Brain pericyte (primary cell): ENCODE results near the gene ARMC10.
"Not testable (repeated sequence)": the region's sequence is repeated elsewhere in the genome, so short reads cannot be mapped to it uniquely, and the experiment has no call there.

Source experiments
- DNase-seq: peaks from one replicate; pipeline ENCODE4 v3.0.0-alpha.2; 2012; ENCODE audit warnings: low read depth, low spot score

Gene ARMC10

DNA sequence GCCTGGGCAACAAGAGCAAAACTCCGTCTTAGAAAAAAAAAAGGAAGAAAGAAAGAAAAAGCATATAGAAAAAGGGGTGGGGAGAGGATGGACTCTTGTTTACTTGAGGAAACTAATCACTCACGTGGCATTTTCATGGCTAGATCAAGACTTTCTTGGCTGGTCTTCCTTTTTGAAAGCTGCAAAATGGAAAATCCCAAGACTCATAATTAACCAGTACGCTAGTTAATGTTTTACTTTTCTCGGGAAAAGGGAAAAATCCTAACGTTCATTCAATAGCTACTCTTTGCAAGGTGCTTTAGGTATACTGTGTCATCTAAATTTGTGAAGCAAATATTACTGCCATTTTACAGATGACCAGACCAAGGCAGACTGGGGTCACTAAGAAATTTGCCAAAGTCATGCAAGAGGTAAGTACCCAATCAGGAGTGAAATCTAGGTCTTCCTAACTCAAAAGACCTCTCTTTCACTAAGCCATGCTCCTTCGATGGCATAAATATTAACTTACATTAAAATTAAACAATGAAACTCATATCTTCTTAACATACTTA is 49.6 kb downstream of the ARMC10 start:
- DNase-seq: no peak

- DNase-seq: no peak
Measured at GRCh38 chr7:103127006-103127405, 52.1 kb downstream of the ARMC10 start.

GRCh38 chr7:103129702-103130549 is 55.0 kb downstream of the ARMC10 start:
- DNase-seq: no peak

GRCh38 chr7:103130901-103131624 is 56.1 kb downstream of the ARMC10 start:
- DNase-seq: no peak

DNA sequence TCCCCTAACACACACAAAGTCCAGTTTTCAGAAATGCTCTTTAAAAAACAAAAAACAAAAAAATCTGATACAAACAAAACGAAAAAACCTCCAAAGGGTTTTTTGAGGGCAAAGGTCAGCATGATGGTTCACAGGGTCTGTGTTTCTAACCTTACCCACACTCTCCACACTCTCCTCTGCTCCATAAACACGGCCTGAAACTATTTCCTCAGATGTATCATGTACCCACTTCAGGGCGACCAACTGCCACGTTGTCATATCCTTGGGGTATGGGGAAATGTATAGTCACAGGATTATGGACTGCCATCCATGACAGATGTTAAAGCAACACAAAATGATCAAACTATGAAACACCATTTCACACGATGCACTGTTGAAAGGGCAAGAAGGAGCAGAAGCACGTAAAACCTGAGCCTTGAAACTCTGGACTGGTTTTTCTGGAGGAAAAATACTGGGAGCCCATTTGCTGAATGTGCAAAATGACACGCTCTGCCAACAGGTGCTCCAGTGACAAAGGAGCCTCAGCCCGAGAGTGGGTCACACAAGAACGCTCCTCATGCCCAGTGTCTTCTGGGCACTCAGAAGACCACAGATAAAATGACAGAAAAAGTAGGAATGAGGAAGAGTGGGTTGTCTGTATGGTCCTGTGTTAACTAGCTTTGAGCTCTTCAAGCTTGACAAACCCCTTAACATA is 58.2 kb downstream of the ARMC10 start:
- no peak for DNase-seq

DNA sequence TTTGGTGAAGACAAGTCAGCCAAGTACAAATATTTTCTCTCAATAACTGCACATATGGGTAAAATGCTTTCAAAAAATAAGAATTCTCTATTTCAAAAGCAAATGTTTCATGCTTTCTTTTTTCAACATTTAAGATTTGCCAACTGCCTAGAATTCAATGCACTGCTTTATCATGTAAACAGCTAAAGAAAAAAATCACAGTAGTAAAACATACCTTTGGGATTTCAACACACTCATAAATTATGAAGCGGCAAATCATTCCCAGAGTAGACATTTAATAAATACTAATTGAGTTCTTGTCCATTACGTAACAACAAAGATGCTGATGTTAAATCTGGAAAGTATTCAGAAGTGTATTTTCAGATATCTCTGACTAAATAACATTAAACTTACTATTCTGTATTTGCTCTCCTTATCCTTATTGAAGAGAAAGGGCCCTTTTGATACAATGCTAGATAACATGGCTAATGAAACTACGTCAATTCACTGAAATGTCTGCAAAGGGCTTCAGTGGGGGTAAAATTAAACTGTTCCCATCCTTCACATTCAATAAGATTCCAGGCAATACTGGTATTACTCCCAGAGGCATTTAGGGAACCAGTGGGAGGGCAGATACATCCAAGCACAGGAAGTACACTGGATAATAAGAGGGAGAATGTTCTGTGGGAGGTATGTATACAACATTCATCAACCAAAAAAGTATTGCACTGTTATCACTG is 60.1 kb downstream of the ARMC10 start:
- DNase-seq: no peak

GRCh38 chr7:103140061-103140460 is 65.1 kb downstream of the ARMC10 start:
- DNase-seq: no peak

DNA sequence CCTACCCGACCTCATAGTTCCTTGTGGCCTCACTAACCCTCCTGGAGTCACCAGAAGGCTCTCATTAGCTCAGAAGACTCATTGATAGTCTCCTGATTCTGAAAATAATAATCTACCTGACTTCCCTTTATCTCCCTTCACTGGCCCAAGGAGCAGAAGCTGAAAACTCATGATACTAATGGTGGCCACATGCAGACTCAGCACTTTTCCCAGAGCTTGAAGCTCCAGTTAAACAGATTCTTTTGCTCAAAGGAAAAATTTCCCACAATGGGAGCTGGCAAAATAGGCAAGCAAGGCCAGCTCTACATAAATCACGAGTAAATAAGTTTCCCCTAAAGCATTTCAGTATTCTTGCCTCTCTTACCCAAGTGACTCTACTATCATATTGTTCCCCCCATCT is 65.7 kb downstream of the ARMC10 start:
- DNase-seq: no peak

GRCh38 chr7:103141753-103142404 is 66.9 kb downstream of the ARMC10 start:
- DNase-seq: no peak

- no peak for DNase-seq
Measured at GRCh38 chr7:103142494-103142893, 67.6 kb downstream of the ARMC10 start.

DNA sequence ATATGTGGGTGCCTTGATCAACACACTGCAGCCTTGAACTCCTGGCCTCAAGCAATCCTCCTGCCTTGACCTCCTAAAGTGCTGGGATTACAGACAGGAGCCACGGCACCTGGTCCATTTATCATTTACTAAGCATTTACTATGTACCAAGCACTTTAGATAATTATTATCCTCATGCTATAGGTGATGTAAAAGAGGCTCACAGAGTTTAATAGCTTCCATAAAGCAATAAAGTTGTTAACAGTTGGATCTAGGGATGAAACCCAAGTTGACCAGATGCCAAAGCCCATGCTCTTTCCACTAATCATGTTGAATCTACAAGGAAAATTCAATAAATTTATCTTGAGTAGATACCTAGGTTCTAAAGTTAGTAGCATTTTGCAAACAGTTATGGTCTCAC is 68.9 kb downstream of the ARMC10 start:
- DNase-seq: no peak

DNA sequence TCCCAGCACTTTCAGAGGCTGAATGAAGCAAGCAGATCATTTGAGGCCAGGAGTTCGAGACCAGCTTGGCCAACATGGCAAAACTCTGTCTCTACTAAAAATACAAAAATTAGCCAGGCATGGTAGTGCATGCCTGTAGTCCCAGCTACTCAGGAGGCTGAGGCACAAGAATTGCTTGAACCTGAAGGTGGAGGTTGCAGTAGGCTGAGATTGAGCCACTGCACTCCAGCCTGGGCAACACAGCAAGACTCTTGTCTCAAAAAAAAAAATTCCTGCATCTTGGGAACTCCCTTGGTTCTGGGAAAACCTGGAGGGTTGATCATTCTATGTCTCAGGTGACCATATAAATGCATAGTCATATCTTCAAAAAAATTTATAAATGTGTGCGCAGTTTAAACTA is 69.8 kb downstream of the ARMC10 start:
- not testable (repeated sequence) for DNase-seq

GRCh38 chr7:103148131-103148993 is 73.4 kb downstream of the ARMC10 start:
- DNase-seq: no peak
